Brain pericyte (primary cell): ENCODE results near the gene GPR75.
"Not testable (repeated sequence)": the region's sequence is repeated elsewhere in the genome, so short reads cannot be mapped to it uniquely, and the experiment has no call there.

Experiments used
- DNase-seq: peaks from one replicate; pipeline ENCODE4 v3.0.0-alpha.2; 2012; ENCODE audit warnings: low read depth, low spot score

Gene GPR75

DNA sequence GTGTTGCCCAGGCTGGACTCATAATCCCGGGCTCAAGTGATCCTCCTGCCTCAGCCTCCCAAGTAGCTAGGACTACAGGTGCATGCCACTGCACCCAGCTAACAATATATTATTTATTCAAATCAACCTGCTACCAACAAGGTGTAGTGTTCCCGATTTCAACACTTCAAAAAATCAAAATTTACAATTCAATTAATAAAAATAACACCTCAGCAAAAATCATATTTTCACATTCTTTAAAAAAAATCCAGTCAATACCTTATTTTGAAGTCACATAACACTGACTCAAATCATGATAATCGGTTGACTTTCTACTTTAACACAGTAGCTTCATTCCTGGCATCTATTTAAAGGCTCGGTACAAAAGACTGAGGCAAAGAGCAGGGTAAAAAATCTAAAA lies 7.2 kb downstream of the GPR75 start:
- no peak for DNase-seq

DNA sequence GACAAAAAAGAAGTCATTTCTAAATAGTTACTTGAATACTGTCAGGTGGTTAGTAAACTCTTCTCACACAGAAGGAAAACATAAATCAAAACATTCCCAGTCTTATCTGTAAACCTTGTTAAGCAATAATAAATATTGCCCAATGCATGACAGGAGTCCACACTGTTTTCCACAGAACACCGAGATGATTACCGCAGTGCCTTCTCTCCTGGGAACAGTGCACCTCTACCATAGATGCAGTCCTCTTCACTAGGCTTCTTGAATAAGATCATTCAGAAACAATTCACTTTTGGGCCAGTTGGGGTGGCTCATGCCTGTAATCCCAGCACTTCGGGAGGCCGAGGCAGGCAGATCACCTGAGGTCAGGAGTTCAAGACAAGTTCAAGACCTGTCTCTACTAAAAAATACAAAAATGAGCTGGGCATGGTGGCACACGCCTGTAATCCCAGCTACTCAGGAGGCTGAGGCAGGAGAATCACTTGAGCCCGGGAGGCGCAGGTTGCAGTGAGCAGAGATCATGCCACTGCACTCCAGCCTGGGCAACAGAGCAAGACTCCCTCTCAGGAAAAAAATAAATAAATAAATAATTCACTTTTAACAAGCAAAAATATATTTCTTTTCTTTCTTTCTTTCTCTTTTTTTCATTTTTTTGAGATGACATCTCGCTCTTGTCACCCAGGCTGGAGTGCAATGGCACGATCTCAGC lies 8.6 kb downstream of the GPR75 start:
- not testable (repeated sequence) for DNase-seq

DNA sequence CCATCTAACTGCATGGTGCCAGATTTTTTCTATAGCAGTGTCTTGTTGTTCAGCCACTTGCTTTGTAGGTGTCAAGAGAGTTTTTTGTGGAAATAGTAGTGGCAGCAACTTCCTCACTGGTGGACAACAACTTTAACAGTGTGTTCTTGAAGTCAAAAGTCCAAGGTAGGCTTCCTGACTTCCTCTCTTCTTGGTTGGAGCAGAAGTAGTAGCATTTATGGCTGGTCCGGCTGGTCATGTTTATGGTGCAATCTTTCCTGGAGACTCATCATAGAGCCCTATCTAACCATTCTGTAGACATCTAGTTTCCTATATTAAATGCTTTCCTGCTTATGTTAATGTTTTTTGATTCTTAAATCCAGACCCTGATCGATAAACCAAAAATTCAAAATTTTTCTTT lies 11.7 kb downstream of the GPR75 start:
- no peak for DNase-seq

DNA sequence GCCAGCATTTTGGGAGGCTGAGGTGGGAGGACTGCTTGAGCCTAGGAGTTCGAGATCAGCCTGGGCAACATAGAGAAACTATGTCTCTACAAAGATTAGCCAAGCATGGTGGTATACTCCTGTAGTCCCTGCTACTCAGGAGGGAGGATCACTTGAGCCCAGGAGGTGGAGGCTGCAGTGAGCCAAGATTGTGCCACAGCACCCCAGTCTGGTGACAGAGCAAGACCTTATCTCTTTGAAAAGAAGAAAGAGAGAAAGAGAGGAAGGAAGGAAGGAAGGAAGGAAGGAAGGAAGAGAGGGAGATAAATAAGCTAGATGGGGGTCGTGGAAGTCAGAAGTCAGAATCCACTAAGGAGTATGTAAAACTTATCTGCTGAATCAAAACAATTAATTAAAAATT lies 16.2 kb downstream of the GPR75 start:
- no peak for DNase-seq

DNA sequence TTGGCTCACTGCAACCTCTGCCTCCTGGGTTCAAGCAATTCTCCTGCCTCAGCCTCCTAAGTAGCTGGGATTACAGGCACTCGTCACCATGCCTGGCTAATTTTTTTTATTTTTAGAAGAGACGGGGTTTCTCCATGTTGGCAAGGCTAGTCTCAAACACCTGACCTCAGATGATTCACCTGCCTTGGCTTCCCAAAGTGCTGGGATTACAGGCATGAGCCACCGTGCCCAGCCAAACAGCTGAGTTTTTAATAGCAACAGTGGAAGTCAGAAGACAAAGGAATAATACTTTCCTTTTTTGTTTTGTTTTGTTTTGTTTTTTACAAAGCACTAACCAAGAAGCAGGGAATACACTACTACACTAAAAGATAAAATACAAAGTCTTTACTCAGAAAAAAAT lies 16.9 kb downstream of the GPR75 start:
- DNase-seq, result no peak

DNA sequence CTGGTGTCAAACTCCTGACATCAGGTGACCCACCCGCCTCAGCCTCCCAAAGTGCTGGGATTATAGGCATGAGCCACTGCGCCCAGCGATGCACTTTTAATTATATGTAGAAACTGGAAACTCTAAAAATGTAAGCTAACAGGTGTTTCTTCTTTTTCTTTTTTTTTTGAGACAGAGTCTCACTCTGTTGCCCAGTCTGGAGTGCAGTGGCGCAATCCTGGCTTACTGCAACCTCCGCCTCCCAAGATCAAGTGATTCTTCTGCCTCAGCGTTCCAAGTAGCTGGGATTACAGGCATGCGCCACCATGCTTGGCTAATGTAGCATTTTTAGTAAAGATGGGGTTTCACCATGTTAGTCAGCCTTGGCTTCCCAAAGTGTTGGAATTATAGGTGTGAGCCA lies 18.1 kb downstream of the GPR75 start:
- DNase-seq, result not testable (repeated sequence)

DNA sequence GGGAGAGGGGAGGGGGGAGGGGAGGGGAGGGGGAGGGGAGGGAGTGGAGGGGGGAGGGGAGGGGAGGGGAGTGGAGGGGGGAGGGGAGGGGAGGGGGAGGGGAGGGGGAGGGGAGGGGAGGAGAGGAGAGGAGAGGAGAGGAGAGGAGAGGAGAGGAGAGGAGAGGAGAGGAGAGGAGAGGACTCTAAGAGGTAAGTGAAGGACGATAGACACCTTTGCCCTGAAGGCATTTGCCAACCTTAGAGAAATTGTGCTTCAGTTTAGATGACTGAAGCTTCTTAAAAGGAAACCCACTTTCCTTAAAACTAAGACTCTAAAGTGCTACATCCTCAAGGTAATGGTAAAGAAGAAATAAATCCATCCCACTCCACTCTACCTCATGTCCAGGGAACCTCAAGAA lies 19.2 kb downstream of the GPR75 start:
- no peak for DNase-seq

DNA sequence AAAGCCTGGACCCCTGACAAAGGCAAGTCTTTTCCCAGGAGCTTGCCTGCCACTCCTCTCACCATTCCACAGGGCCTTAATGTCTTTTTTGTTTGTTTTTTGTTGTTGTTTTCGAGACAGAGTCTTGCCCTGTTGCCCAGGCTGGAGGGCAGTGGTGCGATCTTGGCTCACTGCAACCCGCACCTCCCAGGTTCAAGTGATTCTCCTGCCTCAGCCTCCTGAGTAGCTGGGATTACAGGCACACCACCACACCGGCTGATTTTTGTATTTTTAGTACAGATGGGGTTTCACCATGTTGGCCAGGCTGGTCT lies 29.8 kb downstream of the GPR75 start:
- DNase-seq, result not testable (repeated sequence)

DNA sequence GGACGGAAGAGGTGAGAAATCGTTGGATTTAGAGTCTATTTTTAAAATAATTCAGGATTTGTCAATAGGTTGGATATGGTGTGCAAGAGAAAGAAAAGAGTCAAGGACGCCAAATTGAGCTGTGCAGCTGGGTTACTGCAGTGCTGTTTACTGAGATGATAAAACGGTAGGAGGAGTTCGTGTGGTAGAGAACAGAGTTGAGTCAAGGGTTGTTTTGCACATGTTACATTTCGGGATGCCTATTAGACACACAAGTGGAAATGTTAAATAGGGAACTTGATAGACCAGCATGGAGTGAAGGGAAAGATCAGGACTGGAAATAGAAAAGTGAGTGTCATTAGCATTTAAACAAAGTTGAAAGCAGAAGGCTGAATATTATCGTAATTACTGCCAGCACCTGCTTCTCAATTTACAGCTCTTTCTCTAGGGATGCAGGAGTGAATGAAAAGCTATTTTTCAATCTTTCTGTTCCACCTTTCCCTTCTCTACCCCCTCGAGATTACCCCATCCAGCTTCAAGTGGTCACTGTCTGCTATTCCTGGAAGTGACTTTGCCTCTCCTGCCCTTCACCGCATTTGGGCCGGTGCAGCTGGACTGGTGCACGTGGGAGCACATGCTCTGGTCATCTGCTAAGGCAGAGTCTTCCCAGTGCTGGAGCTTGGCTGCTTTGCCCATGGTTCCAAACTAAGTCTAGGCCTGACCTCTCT lies 30.3 kb downstream of the GPR75 start:
- DNase-seq, result no peak

DNA sequence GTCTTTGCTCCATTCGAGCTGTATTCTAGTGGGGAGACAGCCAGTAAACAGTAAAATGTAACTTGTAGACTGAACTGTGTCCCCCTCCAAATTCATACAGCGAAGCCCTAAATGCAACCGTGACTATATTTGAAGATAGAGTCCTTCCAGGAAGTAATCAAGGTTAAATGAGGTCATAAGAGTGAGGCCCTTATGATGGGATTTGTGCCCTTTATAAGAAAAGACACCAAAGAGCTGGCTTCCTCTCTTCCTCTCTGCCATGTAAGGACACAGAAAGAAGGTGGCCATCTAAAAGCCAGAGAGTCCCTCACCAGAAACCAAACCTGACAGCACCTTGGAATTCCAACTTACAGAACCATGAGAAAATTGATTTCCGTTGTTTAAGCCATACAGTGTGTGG lies 31.4 kb downstream of the GPR75 start:
- no peak for DNase-seq

DNA sequence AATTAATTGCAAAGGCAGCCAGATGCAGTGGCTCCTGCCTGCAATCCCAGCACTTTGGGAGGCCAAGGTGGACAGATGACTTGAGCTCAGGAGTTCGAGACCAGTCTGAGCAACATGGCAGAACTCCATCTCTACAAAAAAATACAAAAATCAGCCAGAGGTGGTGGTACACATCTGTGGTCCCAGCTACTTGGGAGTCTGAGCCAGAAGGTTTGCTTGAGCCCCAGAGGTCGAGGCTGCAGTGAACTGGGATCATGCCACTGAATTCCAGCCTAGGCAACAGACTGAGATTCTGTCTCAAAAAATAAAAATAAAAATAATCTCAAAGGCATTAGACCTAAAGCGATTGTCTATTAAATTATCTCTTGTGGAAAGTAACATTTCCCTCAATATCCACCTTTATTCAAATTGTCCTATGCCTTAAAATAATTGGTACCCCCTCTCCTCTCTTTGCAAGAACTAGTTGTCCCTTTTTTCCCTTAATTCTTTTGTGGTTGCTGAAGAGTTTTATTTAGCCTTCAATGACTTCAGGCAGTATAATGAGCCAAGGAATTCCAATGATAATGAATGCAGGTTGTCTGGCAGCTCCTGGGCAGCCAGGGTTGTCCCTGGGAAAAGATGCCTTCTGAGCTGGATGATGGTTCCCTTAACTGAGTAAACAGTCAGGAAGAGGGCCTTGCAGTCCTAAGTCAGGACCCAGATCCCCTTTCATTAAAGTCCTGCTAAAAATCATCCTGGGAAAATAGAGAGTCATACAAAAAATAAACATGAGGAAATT lies 32.2 kb downstream of the GPR75 start:
- DNase-seq, result no peak

DNA sequence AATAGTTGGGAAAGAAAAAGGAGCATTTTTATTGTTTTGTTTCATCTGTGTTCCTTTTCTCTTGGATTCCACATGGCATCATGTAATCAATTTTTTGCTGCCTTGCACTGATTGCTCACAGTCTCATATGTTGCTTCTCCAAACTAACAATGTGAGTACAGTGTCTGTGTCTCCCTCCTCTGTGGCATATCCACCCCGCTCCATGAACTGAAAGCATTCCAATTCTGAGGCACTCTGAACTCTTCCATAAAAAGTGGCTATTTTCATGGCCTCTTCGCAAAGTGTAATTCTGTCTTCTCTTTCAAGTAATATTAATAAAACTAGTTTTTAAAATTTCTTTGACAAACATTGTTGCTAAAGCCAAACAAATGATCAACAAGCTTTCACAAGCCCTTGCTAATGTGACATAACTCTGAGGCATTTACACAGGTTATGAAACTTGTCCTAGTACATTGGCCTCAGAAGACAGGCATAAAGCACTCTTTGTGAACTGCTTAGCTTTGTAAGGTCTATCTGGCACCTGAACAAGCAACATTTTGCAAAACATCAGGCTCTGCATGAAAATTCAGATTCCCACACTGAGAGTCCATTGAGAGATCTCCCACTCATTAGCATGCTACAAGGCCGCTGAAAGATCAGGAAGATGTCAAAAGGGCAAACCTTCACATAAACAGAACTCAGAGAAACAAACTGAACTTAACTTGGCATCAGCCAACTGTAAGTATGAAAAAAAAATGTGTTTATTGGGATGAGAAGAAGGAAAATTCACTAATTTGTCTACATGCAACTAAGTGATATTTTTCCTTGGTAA lies 33.0 kb downstream of the GPR75 start:
- no peak for DNase-seq

DNA sequence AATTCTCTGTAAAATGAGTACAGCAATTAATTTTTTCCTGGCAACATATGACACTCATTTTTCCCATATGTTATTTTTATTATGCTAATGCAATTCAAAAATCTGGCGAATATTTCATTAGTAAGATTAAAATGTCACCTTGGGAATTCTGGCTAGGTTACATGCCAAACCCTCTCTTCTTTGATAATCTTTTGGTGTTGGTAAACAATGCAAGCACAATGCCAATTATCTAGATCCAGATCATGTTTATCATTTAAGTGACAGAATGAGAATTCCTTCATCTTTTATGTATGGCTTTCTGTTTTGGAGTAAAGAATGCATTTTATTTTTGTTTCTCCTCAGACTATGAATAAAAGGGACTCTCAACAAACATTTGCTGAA lies 33.7 kb downstream of the GPR75 start:
- no peak for DNase-seq

DNA sequence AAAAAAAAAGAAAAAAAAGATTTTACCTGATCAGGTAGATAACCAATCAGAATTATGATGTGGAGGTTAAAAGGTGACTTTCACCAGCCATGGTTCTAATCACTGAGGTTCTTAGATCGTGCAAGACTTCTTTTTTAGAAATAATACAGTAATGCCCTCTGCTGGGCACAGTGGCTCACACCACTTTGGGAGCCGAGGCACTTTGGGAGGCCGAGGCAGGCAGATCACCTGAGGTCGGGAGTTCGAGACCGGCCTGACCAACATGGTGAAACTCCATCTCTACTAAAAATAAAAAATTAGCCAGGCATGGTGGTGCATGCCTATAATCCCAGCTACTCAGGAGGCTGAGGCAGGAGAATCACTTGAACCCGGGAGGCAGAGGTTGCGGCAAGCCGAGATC lies 36.1 kb downstream of the GPR75 start:
- DNase-seq, result not testable (repeated sequence)

DNA sequence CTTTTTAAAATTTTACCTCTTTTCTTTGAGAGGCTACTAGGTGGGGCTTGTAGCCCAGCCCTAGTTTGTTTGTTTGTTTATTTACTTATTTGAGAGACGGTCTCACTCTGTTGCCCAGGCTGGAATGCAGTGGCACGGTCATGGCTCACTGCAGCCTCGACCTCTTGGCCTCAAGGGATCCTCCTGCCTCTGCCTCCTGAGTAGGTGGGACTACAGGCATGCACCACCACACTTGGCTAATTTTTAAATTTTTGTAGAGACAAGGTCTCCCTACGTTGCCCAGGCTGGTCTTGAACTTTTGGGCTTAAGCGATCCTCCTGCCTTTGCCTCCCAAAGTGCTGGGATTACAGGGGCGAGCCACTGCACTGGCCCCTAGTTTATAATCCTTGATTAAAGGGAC lies 38.0 kb downstream of the GPR75 start:
- no peak for DNase-seq

DNA sequence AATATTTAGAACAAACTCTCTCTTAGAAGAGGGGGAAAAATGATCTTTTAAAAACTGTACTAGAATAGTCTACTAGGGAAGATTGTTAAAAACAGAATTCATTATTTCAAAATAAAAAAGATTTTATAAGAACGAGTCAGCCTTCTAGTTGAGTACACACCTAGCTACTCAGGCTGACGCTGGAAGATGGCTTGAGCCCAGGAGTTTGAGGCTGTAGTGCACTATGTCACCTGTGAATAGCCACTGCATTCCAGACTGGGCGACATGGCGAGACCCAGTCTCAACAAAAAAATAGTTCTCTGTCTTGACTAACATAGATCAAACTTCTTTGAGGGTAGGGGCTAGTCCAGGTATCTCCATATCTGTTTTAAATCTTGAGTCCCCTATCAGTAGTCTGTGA lies 39.1 kb downstream of the GPR75 start:
- no peak for DNase-seq

DNA sequence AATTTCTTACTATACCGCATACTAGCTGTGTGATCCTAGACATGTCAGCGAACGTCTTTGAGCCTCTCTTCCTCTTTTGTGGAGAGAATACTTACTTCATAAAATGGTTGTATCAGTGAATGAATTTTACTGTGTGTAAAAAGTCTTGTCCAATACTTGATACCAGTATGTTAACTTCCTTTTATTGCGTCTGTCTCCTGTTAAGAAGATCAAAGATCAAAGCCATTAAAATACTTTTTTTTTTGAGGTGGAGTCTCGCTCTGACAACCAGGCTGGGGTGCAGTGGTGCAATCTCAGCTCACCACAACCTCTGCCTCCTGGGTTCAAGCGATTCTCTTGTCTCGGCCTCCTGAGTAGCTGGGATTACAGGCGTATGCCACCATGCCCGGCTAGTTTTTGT lies 39.7 kb downstream of the GPR75 start:
- DNase-seq, result no peak

DNA sequence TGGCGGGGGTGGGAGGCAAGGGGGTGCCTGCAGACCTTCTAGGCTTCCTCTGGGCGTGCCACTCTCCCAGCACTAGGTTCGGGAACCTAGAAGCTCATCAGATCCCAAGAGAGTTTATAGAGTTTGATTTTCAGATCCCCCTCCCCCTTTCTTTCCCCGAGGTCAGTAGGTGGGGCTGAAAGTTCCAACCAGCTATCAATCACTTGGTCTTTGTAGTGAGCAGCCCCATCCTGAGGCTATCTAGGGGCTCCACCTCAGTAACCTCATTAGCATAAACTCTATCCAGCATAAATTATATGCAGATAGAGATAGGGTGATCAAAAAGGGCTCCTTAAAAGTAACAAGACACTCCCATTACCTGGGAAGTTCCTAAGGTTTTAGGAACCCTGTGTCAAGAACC lies 40.1 kb downstream of the GPR75 start:
- DNase-seq, result no peak

DNA sequence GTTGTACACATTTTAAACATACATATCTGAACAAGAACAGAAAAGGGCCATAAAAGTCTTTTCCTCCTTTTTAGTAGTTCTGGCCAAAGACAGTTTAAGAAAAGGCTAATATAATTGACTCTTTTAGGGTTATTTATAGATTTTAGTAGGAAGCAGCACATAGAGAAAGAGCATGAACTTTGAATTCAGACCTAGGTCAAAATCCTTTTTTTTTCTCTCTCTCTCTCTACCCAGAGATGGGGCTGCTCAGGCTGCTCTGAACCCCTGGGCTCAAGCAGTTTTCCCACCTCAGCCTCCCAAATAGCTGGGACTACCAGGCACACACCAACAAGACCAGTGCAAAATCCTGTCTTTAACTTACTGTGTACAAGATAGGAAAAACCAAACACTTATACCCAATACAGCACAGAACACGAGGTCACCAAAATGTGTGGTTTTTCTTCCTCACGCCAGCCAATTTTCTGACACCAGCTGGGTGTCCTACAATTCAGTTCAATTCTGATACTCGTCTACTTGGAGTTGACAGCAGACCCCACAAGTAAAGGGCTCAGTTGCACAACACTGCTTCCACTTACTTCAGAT lies 40.8 kb downstream of the GPR75 start:
- DNase-seq, result no peak

DNA sequence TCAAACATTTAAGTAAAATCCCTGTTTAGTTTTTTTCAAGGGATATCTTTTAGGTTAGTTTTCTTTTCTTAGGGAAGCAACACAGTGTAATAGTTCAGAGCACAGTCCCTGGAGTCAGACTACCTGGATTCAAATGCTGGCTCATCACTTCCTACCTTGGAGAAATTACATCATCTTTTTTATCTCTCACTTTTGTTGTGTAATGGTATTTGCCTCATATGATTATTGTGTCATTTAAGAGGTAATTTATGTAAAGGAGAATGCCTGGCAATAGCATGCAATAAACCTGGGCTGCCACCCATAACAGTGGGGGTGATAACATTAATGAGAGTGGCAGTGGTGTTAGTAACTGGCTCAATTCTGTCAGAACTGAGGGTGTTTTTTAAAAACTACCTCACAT lies 46.6 kb downstream of the GPR75 start:
- DNase-seq, result no peak

DNA sequence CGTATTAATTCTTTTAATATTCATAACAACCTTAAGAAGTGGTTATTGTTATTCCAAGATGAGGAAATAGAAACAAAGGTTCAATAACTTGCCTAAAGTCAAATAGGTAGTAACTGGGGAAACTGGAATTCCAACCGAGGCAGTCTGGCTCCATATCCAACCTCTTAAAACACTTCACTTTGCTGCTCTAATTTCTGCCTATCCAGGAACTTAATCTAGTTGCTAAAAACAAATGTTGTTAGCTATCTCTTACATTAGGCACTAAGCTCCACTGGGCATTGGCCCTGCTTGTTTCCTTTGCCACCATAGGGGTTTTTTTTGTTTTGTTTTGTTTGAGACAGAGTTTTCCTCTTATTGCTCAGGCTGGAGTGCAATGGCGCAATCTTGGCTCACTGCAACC lies 48.2 kb downstream of the GPR75 start:
- DNase-seq, result no peak
